D341Med (cell line): ENCODE measurements around the gene CT47B1.
"Not testable (repeated sequence)": the region's sequence is repeated elsewhere in the genome, so short reads cannot be mapped to it uniquely, and the experiment has no call there.

Experiments used
- DNase-seq: peaks from one replicate; pipeline ENCODE4 v3.0.0; 2012; ENCODE audit warnings: low spot score

CT47B1 gene

DNA sequence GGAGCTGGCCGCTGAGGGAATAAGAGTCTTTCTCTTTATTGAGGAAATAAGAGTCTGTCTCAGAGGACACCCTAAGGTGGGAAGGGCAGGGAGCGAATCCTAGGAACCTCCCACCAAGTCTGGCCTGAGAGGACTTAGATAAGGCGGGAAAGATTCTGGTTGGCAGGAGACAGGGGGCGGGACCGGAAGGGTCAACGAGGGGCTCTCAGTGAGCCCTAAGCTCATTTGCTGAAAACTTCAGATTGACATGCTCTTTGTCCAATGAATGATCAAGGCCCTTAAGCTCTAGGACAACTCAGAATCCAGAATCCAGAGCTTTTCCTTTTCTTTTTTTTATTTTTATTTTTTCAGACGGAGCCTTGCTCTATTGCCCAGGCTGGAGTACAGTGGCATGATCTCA, at the start of gene CT47B1:
Gene CT47B1 (minus strand): TSS at position 101 of the 400 bp plus-strand sequence. CDS start 196 bp downstream, outside the sequence.
- not testable (repeated sequence) for DNase-seq

DNA sequence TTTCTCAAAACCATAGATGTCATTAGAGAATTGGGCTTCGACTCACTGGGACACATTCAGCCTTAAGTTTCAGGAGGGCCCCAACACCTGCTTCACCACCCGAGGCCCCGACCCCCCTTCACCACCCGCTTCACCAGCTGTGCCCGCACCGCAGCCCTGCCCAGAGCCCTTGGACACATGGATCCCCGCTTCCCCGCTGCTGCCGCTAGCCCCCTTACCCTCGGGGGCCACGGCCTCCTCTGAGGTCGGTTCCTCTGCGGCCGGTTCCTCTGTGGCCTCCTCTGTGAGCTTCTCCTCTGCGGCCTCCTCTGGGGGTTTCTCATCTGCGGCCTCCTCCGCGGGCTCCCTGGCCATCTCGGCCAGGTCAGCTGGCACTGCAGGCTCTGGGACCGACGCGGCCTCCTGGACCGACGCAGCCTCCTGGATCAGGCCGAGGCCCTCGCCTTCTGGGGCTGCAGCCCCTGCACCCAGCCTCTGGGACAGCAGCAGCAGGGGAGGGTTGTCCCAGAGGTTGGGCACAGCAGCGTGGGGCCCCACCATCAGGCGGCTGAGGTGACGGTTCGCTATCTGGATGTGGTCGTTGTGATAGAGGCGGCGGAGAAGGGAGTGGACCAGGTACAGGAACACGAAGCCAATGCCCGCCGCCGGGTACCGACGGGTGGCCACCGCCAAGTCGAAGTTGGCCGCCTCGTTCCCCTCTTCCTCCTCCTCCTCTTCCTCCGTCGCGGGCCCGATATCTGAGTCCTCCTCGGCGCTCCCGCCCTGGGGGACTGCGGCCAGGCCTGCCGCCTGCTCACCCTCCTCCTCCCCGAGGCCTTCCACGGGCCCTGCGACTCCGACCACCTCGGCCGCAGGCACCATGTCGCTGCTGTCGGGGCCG, 748 bp downstream of the CT47B1 start:
- no peak for DNase-seq

DNA sequence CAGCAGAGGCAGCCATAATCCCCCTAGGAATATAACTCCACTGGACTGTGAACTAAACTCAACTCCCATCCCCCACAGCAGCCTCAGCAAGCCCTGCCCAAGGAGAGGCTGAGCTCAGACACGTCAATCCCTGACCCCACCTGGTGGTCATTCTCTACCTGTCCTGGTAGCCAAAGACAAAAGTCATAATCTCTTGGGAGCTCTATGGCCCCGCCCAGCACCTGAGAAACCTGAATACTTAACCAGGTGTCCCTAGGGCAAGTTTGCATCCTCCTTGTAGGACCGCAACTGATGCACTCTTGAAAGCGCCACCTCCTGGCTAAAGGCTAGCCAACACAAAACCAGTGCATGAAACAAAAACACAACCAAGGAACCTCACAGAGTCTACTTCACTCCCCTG, 18.4 kb downstream of the CT47B1 start:
- DNase-seq, result no peak

DNA sequence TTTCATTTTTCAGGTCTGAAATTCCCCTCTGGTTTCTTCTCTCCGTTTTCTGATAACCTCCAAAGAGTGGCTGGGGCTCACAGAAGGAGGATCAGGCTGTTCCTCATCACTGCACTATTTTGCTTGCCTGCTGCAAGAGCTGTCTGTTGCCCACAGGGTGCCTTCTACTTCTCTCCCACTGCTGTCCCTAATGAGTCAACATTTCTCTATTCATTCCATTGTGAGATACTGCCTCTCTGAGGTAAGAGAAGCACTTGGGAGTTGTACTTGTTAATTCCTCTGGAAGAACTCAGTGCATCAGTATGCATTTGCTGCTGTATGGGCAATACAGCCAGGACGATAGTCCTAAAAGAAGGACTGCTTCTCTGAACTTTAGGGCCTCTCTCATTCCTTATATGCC, 34.8 kb downstream of the CT47B1 start:
- no peak for DNase-seq

DNA sequence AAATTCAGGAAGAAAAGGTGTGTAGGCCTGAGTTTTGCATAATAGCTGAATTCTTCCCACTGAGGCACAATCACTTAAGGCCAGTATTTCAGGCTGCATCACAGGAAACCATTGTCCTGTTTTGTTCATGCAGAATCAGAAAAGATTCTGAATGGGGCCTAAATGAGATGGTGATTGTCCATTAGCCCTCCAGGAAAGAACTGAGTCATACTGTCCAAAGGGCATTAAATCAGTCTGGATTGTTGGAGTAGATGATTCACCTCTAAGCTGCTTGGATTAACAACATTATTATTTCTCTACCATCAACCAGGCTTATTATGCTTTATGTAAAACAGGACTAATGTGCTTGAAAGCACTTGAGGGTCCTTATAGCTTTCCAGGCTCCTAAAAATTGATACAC, 36.2 kb downstream of the CT47B1 start:
- DNase-seq, result no peak

DNA sequence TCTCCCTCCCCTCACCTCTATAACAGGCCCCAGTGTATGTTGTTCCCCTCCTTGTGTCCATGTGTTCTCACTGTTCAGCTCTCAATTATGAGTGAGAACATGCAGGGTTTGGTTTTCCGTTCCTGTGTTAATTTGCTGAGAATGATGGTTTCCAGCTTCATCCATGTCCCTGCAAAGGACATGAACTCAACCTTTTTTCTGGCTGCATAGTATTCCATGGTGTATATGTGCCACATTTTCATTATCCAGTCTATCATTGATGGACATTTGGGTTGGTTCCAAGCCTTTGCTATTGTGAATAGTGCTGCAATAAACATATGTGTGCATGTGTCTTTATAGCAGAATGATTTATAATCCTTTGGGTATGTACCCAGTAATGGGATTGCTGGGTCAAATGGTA, 48.5 kb downstream of the CT47B1 start:
- DNase-seq, result not testable (repeated sequence)

DNA sequence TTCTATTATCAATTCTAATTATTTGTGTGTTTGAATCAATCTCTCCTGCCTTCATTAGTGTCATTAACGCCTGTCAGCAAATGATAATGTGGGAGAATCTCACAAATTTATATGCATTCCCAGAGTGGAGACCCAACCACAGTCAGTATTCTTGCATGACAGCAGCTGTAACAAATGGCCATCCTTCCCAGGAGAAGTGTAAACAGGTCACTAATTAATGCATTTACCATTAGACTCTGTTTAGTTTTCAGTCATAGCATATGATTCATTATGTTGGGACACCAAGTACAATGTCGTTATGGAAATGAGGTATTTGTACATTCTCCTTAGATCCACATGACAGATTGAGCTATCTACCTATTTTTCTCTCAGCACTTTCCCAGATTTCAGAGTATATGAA, 50.5 kb downstream of the CT47B1 start:
- no peak for DNase-seq

DNA sequence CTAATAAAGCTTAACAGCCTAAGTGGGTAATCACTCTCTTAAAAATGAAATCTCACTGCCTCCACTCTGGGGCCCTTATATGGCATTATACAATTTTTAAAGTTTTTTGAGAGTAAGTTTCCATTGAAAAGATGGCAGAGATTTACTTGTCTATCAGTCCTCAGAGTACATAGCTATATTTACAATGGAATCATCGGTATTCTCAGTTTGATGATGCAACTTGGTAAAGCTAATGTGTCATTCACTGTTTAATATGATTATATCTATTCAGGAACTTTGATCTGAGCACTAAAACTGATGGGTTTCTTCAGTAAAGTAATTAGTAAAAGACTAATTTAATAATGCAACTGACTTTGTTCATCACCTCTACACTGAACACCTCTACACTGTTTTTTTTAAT, 51.6 kb downstream of the CT47B1 start:
- no peak for DNase-seq

DNA sequence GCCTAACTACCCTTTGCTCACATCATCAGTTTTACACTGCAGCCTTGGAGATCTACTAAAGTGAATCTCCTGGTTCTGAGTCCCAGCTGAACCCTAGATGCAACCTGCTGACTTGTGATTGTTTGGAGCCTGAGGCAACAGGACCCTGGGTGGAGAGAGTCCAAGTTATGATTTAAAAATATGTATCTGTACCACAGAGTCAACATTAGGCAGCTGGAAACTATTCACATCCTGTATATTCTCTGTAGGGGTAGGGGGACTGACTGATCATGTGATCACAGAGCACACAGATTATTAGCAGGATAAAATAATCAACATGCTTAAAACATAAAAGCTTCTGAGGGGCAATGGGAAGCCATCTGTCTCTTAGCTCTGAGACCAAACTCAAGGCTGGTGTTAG, 52.1 kb downstream of the CT47B1 start:
- no peak for DNase-seq
